Mammary epithelial cell (primary cell): Measurements from ENCODE around the gene FARP1.

ENCODE experiments used
- EZH2 ChIP-seq: IDR thresholded peaks from 2 replicates; pipeline ENCODE4 v1.6.1; 2012; ENCODE audit warnings: low read length, inconsistent platforms, borderline replicate concordance
- TF ChIP-seq, protein P1 (sequence below), 2 donors: IDR thresholded peaks in 1 of 2; conservative IDR thresholded peaks in 1 of 2; 2 replicates each; pipeline ENCODE4 v1.5.1; 2011 to 2012; ENCODE audit warnings: inconsistent platforms in 2 of 2, low read length in 2 of 2, mild to moderate bottlenecking in 2 of 2, control low read depth in 1 of 2, low read depth in 1 of 2; ENCODE audit not compliant: insufficient read depth in 1 of 2; ENCODE audit errors: extremely low read depth in 1 of 2

DNA sequence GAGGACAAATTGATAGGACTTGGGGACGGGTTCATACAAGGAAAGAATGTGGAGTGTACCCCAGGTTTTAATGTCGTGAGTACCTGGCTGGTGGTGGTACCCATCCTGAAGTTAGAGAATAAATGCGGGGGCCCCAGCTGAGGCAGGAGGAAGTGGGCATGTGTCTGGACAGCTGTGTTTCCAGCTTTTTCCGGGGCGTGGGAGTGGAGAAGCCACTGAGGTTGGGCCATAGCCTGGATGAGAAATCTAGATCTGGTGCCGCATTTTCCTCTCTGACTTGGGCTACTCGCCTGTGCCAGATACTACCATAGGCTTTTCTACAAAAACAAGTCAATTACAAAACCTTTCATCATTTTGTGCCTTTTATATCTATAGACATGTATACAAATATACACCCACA, 286.6 kb downstream of the FARP1 start:
- TF ChIP-seq, protein P1, sequence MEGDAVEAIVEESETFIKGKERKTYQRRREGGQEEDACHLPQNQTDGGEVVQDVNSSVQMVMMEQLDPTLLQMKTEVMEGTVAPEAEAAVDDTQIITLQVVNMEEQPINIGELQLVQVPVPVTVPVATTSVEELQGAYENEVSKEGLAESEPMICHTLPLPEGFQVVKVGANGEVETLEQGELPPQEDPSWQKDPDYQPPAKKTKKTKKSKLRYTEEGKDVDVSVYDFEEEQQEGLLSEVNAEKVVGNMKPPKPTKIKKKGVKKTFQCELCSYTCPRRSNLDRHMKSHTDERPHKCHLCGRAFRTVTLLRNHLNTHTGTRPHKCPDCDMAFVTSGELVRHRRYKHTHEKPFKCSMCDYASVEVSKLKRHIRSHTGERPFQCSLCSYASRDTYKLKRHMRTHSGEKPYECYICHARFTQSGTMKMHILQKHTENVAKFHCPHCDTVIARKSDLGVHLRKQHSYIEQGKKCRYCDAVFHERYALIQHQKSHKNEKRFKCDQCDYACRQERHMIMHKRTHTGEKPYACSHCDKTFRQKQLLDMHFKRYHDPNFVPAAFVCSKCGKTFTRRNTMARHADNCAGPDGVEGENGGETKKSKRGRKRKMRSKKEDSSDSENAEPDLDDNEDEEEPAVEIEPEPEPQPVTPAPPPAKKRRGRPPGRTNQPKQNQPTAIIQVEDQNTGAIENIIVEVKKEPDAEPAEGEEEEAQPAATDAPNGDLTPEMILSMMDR (conservative IDR thresholded peaks at IDR 0.05 in 1 of 2, IDR thresholded peaks at IDR 0.05 in 1 of 2; ENCODE audit: extremely low read depth in 1 of 2, insufficient read depth in 1 of 2, low read depth in 1 of 2, low read length in 2 of 2): no peak
- no peak for TF ChIP-seq EZH2
